Caco-2 (cell line): Measurements from ENCODE around the gene RRAS2. TPM values are rescaled to one million over a fixed set of nuclear protein-coding genes. Genes with fewer than 3 reads are reported as not detected.

Source experiments
- BruUV-seq: library from RNA; stranded (reverse); fragments of 400-500 nt; replicated peaks from 2 replicates; lab custom pipeline; 2021; lab: Mats Ljungman, UMichigan
- CTCF ChIA-PET: fragments of 300-600 bp; sonication (Branson Sonifier 250); formaldehyde crosslinking; loops from one replicate; lab custom pipeline; 2022; ENCODE audit warnings: antibody characterized with exemption; lab: Charles Lee
- POLR2A ChIA-PET: fragments of 300-600 bp; sonication (Branson Sonifier 250); formaldehyde crosslinking; loops from one replicate; lab custom pipeline; 2022; ENCODE audit warnings: antibody characterized with exemption; lab: Charles Lee
- DNase-seq, 2 experiments: peaks; one replicate each; pipeline versions ENCODE4 v3.0.0 to v3.0.0-alpha.2; 2020 to 2022
- H3K27me3 ChIP-seq: replicated peaks from 2 replicates; pipeline ENCODE4 v1.6.0; 2011; ENCODE audit warnings: low read length; ENCODE audit not compliant: control insufficient read depth, insufficient read depth
- H3K36me3 ChIP-seq: 2 replicates; pipeline ENCODE4 v1.5.1; 2011; ENCODE audit warnings: low read length; ENCODE audit not compliant: control insufficient read depth, insufficient read depth
- H3K4me1 ChIP-seq: fragments of 250-450 bp; sonication (Bioruptor Pico); 2 replicates; pipeline ENCODE4 v1.5.1; 2020; ENCODE audit warnings: mild to moderate bottlenecking
- H3K4me3 ChIP-seq: 2 replicates; pipeline ENCODE4 v1.5.1; 2011; ENCODE audit warnings: low read depth, mild to moderate bottlenecking, control low read depth, low read length
- H3K9me3 ChIP-seq: fragments of 250-450 bp; sonication (Bioruptor Pico); 2 replicates; pipeline ENCODE4 v1.5.1; 2020; ENCODE audit warnings: mild to moderate bottlenecking, moderate library complexity
- H3K27ac Mint-ChIP-seq: one replicate; pipeline ENCODE4 v1.8.0; 2022; ENCODE audit warnings: mixed read lengths; ENCODE audit not compliant: unreplicated experiment
- H3K27me3 Mint-ChIP-seq: one replicate; pipeline ENCODE4 v1.8.0; 2022; ENCODE audit warnings: mixed read lengths; ENCODE audit not compliant: insufficient read depth, unreplicated experiment
- H3K36me3 Mint-ChIP-seq: one replicate; pipeline ENCODE4 v1.8.0; 2022; ENCODE audit warnings: mild to moderate bottlenecking, mixed read lengths; ENCODE audit not compliant: insufficient read depth, unreplicated experiment
- H3K4me1 Mint-ChIP-seq: one replicate; pipeline ENCODE4 v1.8.0; 2022; ENCODE audit warnings: low read depth, mixed read lengths; ENCODE audit not compliant: unreplicated experiment
- H3K4me3 Mint-ChIP-seq: one replicate; pipeline ENCODE4 v1.8.0; 2022; ENCODE audit warnings: mild to moderate bottlenecking, moderate library complexity, mixed read lengths; ENCODE audit not compliant: unreplicated experiment
- H3K9me3 Mint-ChIP-seq: one replicate; pipeline ENCODE4 v1.8.0; 2022; ENCODE audit warnings: mixed read lengths; ENCODE audit not compliant: unreplicated experiment
- CTCF ChIP-seq, 2 experiments: fragments of 200-600 bp in 1 of 2; IDR thresholded peaks; 1 replicate in 1 of 2; 2 replicates in 1 of 2; pipeline versions ENCODE4 v1.5.1 to v1.8.0; 2011 to 2022; ENCODE audit warnings: antibody characterized with exemption in 1 of 2, control low read depth in 1 of 2, inconsistent platforms in 1 of 2, low read depth in 1 of 2, low read length in 1 of 2, mild to moderate bottlenecking in 1 of 2, moderate library complexity in 1 of 2; ENCODE audit not compliant: insufficient read depth in 1 of 2, severe bottlenecking in 1 of 2, unreplicated experiment in 1 of 2
- intact Hi-C: fragments of 100-400 bp; cut with micrococcal nuclease; formaldehyde crosslinking; loops from one replicate; pipeline ENCODE4 v1.10.0; 2022; ENCODE audit not compliant: unreplicated experiment
- total RNA-seq: library from RNA; stranded (reverse); gene quantifications from 2 replicates; pipeline ENCODE4 v1.2.3, GENCODE V29; 2022

Gene RRAS2
- total RNA-seq, 1 experiment from 2014 or later = 94.7 TPM

GRCh38 chr11:14370496-14370895 is 11.5 kb upstream of the RRAS2 start:
- BruUV-seq = no TSS peak
- no peaks in the 10 kb centered on the region for H3K36me3 ChIP-seq
- no peak overlapping the region for H3K27ac Mint-ChIP-seq
- no peaks in the 10 kb centered on the region for H3K9me3 ChIP-seq
- peaks cover 7% of the 10 kb centered on the region for H3K4me1 Mint-ChIP-seq
- ChIA-PET CTCF (no interaction called here), POLR2A (no interaction called here)
- H3K4me3 ChIP-seq = no peak overlapping the region
- no peaks in the 10 kb centered on the region for H3K9me3 Mint-ChIP-seq
- H3K4me3 Mint-ChIP-seq = no peak overlapping the region
- no peak for TF ChIP-seq CTCF (IDR thresholded peaks at IDR 0.05; ENCODE audit: insufficient read depth in 1 of 2, low read depth in 1 of 2, low read length in 1 of 2, severe bottlenecking in 1 of 2, unreplicated experiment in 1 of 2)
- H3K27me3 ChIP-seq = no peaks in the 10 kb centered on the region
- peaks cover 3% of the 10 kb centered on the region for H3K27me3 Mint-ChIP-seq
- no peaks in the 10 kb centered on the region for H3K36me3 Mint-ChIP-seq
- no peak for DNase-seq
- intact Hi-C loops = loop anchor here (5.0 kb wide), 1 partner anchor 63 kb away; no protein-coding TSS in a partner anchor
- H3K4me1 ChIP-seq = peaks cover 9% of the 10 kb centered on the region

GRCh38 chr11:14369598-14369997 is 10.6 kb upstream of the RRAS2 start:
- no peak overlapping the region for H3K4me3 Mint-ChIP-seq
- no peak for TF ChIP-seq CTCF (IDR thresholded peaks at IDR 0.05; ENCODE audit: insufficient read depth in 1 of 2, low read depth in 1 of 2, low read length in 1 of 2, severe bottlenecking in 1 of 2, unreplicated experiment in 1 of 2)
- ChIA-PET CTCF (no interaction called here), POLR2A (no interaction called here)
- peaks cover 3% of the 10 kb centered on the region for H3K27me3 Mint-ChIP-seq
- peaks cover 9% of the 10 kb centered on the region for H3K4me1 ChIP-seq
- no peaks in the 10 kb centered on the region for H3K9me3 ChIP-seq
- H3K4me3 ChIP-seq = no peak overlapping the region
- no peaks in the 10 kb centered on the region for H3K36me3 ChIP-seq
- no TSS peak for BruUV-seq
- no peak for DNase-seq
- H3K36me3 Mint-ChIP-seq = no peaks in the 10 kb centered on the region
- intact Hi-C loops = no loop called here
- no peaks in the 10 kb centered on the region for H3K9me3 Mint-ChIP-seq
- H3K4me1 Mint-ChIP-seq = peaks cover 7% of the 10 kb centered on the region
- no peak overlapping the region for H3K27ac Mint-ChIP-seq
- H3K27me3 ChIP-seq = no peaks in the 10 kb centered on the region

GRCh38 chr11:14366936-14367335 is 8.0 kb upstream of the RRAS2 start:
- Mint-ChIP-seq H3K27me3 (peaks cover 3% of the 10 kb centered on the region), H3K27ac (no peak overlapping the region), H3K4me1 (no peaks in the 10 kb centered on the region), H3K36me3 (no peaks in the 10 kb centered on the region), H3K9me3 (no peaks in the 10 kb centered on the region), H3K4me3 (no peak overlapping the region)
- no TSS peak for BruUV-seq
- intact Hi-C loops = no loop called here
- H3K4me1 ChIP-seq = no peaks in the 10 kb centered on the region
- H3K4me3 ChIP-seq = no peak overlapping the region
- no peaks in the 10 kb centered on the region for H3K27me3 ChIP-seq
- no peaks in the 10 kb centered on the region for H3K36me3 ChIP-seq
- ChIA-PET POLR2A (no interaction called here), CTCF (no interaction called here)
- DNase-seq = no peak
- H3K9me3 ChIP-seq = no peaks in the 10 kb centered on the region
- no peak for TF ChIP-seq CTCF (IDR thresholded peaks at IDR 0.05; ENCODE audit: insufficient read depth in 1 of 2, low read depth in 1 of 2, low read length in 1 of 2, severe bottlenecking in 1 of 2, unreplicated experiment in 1 of 2)
